ENCODE measurements around the gene KCNC2.

The KCNC2 gene

GRCh38 chr12:75065482-75065881 lies 144.2 kb downstream of the KCNC2 start:
- DNase-seq (ENCODE audit: extremely low read depth in 1 of 2, low read depth in 1 of 2), result no peak

- DNase-seq (ENCODE audit: extremely low read depth in 1 of 2, low read depth in 1 of 2), result no peak
Measured at GRCh38 chr12:75062691-75063090, 146.9 kb downstream of the KCNC2 start.

GRCh38 chr12:75058228-75058627 lies 151.4 kb downstream of the KCNC2 start:
- no peak for DNase-seq (ENCODE audit: extremely low read depth in 1 of 2, low read depth in 1 of 2)

- DNase-seq (ENCODE audit: extremely low read depth in 1 of 2, low read depth in 1 of 2), result no peak
Measured at GRCh38 chr12:75048767-75049166, 160.9 kb downstream of the KCNC2 start.

GRCh38 chr12:75047885-75048525 lies 161.6 kb downstream of the KCNC2 start:
- DNase-seq (ENCODE audit: extremely low read depth in 1 of 2, low read depth in 1 of 2), result no peak

GRCh38 chr12:75042125-75042524 lies 167.5 kb downstream of the KCNC2 start:
- DNase-seq (ENCODE audit: extremely low read depth in 1 of 2, low read depth in 1 of 2), result no peak

GRCh38 chr12:75041472-75041871 lies 168.2 kb downstream of the KCNC2 start:
- no peak for DNase-seq (ENCODE audit: extremely low read depth in 1 of 2, low read depth in 1 of 2)

GRCh38 chr12:75020068-75020557 lies 189.5 kb downstream of the KCNC2 start:
- DNase-seq (ENCODE audit: extremely low read depth in 1 of 2, low read depth in 1 of 2), result no peak

- DNase-seq (ENCODE audit: extremely low read depth in 1 of 2, low read depth in 1 of 2), result no peak
Measured at GRCh38 chr12:75011120-75011519, 198.5 kb downstream of the KCNC2 start.

- DNase-seq (ENCODE audit: extremely low read depth in 1 of 2, low read depth in 1 of 2), result no peak
Measured at GRCh38 chr12:75007133-75007532, 202.5 kb downstream of the KCNC2 start.

- DNase-seq (ENCODE audit: extremely low read depth in 1 of 2, low read depth in 1 of 2), result no peak
Measured at GRCh38 chr12:75000120-75000519, 209.5 kb downstream of the KCNC2 start.

- no peak for DNase-seq (ENCODE audit: extremely low read depth in 1 of 2, low read depth in 1 of 2)
Measured at GRCh38 chr12:74999474-74999873, 210.2 kb downstream of the KCNC2 start.
